ENCODE results near the gene OR2AT4.
"Not testable (repeated sequence)": the region's sequence is repeated elsewhere in the genome, so short reads cannot be mapped to it uniquely, and the experiment has no call there.

The OR2AT4 gene

DNA sequence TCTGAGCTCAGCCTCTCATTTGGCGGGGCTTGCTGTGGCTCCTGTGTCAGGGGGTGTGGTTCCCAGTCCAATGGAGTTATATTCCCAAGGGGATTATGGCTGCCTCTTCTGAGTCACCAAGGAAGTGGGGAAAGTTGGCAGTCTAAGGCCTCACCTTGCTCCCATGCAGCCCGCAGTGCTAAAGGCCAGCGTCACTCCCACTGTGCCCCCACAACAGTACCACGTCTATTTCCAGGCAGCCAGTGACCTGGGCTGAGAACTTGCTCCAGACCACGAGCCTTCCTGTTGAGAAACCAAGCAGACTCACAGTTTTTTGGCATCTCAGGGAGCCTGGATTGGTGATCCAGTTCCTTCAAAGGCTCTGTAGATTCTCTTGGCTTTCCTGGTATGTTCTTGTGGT lies 45.6 kb downstream of the OR2AT4 start:
- H3K4me3 ChIP-seq (ENCODE audit: low read length) = no peak overlapping the region
- TF ChIP-seq, protein P1, sequence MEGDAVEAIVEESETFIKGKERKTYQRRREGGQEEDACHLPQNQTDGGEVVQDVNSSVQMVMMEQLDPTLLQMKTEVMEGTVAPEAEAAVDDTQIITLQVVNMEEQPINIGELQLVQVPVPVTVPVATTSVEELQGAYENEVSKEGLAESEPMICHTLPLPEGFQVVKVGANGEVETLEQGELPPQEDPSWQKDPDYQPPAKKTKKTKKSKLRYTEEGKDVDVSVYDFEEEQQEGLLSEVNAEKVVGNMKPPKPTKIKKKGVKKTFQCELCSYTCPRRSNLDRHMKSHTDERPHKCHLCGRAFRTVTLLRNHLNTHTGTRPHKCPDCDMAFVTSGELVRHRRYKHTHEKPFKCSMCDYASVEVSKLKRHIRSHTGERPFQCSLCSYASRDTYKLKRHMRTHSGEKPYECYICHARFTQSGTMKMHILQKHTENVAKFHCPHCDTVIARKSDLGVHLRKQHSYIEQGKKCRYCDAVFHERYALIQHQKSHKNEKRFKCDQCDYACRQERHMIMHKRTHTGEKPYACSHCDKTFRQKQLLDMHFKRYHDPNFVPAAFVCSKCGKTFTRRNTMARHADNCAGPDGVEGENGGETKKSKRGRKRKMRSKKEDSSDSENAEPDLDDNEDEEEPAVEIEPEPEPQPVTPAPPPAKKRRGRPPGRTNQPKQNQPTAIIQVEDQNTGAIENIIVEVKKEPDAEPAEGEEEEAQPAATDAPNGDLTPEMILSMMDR (conservative IDR thresholded peaks at IDR 0.05; ENCODE audit: low read length) = no peak
- DNase-seq (ENCODE audit: low read depth) = no peak

DNA sequence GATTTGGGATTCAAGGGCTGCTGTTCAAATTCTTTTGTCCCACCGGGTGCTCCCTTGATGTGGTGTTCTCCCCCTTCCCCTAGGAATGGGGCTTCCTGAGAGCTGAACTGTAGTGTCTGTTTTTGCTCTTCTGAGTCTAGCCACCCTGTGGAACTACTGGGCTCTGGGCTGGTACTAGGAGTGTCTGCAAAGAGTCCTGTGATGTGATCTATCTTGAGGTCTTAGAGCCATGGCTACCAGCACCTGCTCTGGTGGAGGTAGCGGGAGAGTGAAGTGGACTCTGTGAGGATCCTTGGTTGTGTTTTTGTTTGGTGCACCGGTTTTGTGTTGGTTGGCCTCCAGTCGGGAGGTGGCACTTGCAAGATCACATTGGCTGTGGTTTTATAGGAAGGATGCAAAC lies 46.2 kb downstream of the OR2AT4 start:
- TF ChIP-seq, protein P1 (conservative IDR thresholded peaks at IDR 0.05; ENCODE audit: low read length) = no peak
- H3K4me3 ChIP-seq (ENCODE audit: low read length) = no peak overlapping the region
- no peak for DNase-seq (ENCODE audit: low read depth)

DNA sequence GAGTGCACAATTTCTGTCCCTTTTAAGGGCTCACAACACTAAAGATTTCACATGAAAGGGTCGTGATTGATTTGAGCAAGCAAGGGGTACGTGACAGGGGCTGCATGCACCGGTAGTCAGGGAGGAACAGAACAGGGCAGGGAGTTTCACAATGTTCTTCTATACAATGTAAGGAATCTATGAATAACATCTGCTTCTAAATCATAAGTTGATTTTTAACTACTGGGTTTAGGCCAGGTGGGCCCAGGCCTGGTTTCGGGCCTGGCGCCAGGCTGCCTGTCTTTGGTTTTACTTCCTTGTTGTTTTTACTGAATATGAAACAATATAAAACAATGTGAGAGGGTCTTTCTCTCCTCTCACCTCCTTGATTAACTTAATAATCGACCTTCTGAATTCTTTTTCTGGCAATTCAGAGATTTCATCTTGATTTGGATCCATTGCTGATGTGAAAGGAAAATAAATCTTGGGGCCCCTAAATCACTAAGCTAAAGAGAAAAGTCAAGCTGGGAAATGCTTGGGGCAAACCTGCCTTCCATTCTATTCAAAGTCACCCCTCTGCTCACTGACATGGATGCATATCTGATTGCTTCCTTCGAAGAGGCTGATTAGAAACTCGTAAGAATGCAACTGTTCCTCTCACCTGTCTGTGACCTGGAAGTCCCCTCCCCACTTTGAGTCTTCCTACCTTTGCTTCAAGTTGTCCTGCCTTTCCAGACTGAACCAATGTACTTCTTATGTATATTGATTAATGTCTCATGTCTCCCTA lies 47.0 kb downstream of the OR2AT4 start:
- DNase-seq (ENCODE audit: low read depth); H3K4me3 ChIP-seq (ENCODE audit: low read length): not testable (repeated sequence)

DNA sequence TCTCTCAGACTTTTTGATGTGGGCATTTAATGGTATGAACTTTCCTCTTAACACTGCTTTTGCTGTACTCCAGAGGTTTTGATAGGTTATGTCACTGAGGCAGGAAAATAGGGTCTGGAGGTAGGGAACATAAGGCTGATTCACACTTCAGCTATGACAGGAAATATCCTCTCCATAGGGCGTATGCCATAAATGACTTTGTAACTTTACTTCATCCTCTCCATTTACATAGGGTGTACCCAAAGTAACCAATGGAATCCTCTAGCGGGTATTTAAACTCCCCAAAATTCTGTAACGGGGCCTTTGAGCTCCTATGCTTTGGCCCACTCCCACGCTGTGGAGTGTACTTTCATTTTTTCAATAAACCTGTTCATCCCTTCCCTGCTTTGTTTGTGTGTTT lies 49.5 kb downstream of the OR2AT4 start:
- H3K4me3 ChIP-seq (ENCODE audit: low read length) = no peak overlapping the region
- TF ChIP-seq, protein P1 (conservative IDR thresholded peaks at IDR 0.05; ENCODE audit: low read length) = no peak
- DNase-seq (ENCODE audit: low read depth) = no peak

DNA sequence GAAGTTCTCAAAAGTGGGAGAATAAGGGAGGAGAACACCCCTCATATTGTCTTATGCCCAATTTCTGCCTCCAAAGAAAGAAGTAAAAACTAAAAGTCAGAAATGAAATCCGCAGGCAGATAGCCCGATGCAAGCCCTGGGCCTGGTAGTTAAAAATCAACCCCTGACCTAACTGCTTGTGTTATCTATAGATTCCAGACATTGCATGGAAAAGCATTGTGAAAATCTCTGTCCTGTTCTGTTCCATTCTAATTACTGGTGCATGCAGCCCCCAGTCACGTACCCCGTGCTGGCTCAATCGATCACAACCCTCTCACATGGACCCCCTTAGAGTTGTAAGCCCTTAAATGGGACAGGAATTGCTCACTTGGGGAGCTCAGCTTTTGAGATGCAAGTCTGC lies 50.0 kb downstream of the OR2AT4 start:
- H3K4me3 ChIP-seq (ENCODE audit: low read length); DNase-seq (ENCODE audit: low read depth): not testable (repeated sequence)

DNA sequence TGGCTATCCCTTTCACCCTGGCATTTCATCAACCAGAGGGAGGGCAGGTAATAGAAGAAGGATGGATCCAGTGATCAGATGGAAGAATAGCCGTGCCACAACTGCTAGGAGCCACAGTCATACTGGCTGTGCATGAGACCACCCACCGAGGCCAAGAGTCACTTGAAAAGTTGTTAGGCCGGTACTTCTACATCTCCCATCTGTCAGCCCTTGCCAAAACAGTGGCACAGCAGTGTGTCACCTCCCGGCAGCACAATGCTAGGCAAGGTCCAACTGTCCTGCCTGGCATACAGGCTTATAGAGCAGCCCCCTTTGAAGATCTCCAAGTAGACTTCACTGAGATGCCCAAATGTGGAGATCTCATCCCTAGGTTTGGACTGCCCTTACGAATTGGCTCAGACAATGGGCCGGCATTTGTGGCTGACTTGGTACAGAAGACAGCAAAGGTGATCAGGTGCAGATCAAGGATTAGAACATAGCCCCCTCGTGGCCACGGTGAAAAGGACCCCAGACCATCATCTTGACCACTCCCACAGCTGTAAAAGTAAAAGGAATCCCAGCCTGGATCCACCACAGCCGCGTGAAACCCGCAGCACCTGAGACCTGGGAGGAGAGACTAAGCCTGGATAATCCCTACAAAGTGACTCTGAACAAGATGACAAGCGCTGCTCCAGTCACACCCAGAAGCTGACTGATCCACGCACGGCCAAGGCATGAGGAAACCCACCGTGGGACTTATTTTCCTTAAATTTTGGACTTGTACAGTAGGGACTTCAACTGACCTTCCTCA lies 52.1 kb downstream of the OR2AT4 start:
- not testable (repeated sequence) for DNase-seq (ENCODE audit: low read depth); H3K4me3 ChIP-seq (ENCODE audit: low read length)

DNA sequence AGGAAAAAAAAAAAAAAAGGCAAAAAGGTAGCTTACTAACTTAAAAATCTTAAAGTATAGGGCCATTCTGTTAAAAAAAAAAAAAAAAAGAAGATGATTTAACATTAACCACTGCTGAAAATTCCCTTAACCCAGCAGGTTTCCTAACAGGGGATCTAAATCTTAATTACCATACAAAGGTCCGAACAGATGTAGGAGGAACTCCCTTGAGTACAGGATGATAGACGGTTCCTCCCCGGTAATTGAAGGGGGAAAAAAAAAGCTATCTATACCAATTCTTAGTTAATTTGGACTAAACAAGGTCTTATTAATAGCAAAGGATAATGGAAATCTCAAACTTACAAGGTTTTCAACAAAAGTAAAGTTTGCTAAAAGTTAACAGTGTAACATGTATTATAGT lies 54.9 kb downstream of the OR2AT4 start:
- not testable (repeated sequence) for DNase-seq (ENCODE audit: low read depth); H3K4me3 ChIP-seq (ENCODE audit: low read length)

DNA sequence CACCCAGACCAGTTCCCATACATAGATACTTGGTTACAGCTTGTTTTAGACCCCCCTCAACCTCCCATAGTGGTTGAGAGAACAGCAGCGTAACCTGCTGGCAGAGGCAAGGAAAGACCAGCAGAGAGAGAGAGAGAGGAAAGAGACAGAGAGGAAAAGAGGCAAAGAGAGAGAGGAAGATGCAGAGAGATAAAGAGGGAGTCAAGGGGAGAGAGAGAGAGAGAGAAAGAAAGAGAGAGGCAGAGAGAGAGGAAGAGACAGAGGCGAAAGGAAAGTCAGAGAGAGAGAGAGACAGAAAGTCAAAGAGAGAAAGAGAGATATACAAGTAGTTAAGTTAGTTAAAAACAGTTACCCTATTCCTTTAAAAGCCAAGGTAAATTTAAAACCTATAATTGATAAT lies 55.4 kb downstream of the OR2AT4 start:
- no peak overlapping the region for H3K4me3 ChIP-seq (ENCODE audit: low read length)
- TF ChIP-seq, protein P1 (conservative IDR thresholded peaks at IDR 0.05; ENCODE audit: low read length) = no peak
- no peak for DNase-seq (ENCODE audit: low read depth)

DNA sequence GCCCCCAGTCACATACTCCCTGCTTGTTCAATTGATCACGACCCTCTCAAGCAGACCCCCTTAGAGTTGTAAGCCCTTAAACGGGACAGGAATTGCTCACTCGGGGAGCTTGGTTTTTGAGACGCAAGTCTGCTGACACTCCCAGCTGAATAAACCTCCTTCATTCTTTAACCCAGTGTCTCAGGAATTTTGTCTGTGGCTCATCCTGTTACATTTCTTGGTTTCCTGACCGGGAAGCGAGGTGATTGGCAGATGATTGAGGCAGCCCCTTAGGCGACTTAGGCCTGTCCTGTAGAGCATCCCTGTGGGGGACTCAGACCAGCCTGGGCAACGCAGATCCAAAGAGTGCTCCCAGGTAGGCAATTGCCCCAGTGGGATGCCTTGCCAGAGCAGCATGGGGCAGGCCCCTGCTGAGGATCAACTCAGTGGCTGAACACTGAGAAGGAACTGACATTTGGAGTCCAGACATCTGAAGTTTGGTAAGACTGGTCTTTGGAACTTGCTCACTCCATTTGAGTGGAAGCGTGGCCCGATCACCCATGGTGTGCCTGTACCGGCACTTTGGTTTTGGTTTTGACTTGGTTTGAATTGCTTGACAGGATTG lies 56.4 kb downstream of the OR2AT4 start:
- TF ChIP-seq, protein P1 (conservative IDR thresholded peaks at IDR 0.05; ENCODE audit: low read length) = no peak
- no peak for DNase-seq (ENCODE audit: low read depth)
- no peak overlapping the region for H3K4me3 ChIP-seq (ENCODE audit: low read length)
